ENCODE measurements around the gene ANKLE1. TPM values are rescaled to one million over a fixed set of nuclear protein-coding genes. Genes with fewer than 3 reads are reported as not detected.

Gene ANKLE1, protein sequence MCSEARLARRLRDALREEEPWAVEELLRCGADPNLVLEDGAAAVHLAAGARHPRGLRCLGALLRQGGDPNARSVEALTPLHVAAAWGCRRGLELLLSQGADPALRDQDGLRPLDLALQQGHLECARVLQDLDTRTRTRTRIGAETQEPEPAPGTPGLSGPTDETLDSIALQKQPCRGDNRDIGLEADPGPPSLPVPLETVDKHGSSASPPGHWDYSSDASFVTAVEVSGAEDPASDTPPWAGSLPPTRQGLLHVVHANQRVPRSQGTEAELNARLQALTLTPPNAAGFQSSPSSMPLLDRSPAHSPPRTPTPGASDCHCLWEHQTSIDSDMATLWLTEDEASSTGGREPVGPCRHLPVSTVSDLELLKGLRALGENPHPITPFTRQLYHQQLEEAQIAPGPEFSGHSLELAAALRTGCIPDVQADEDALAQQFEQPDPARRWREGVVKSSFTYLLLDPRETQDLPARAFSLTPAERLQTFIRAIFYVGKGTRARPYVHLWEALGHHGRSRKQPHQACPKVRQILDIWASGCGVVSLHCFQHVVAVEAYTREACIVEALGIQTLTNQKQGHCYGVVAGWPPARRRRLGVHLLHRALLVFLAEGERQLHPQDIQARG
- 0.08 and 1.4 TPM in 2 replicates for total RNA-seq (2014; rRNA removed; shearing (Covaris generic))

DNA sequence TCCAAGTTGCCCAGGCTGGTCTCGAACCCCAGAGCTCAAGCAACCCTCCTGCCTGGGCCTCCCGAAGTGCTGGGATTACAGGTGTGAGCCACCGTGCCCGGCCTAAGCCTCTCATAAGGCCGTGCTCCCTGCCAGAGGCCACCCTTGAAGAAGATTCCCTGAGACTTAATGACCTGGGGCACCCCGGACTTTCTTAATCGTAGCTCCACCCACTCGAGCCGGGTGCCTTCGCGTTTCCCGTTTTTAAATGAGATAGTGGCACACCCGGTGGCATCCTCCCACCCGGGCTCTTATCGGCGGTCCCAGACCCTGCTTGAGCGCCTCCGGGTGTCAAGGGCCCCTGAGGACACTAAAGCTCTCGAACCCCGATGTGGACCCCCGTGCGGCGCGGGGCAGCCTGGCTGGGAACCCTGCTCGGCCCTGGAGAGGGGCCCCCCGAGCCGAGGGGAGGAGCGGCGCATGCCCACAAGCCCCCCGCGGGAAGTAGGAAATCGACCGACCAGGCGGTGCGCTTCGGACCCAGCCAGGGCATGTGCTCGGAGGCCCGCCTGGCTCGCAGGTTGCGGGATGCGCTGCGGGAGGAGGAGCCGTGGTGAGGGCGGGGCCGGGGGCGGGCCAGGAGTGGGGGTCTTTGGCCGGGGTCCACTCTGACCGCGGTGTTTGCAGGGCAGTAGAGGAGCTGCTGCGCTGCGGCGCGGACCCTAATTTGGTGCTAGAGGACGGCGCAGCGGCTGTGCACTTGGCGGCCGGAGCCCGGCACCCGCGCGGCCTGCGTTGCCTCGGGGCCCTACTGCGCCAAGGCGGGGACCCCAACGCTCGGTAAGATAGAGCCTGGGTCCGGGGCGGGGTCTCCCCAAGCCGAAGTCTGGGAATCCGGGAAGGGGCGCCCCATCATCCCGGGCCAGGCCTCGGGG, at the start of gene ANKLE1:
Gene ANKLE1, plus strand, starts transcription at position 511 of the 914 bp plus-strand sequence. Its CDS starts 20 bp downstream, at position 531.
- DNase-seq (ENCODE audit: low spot score) = no peak

DNA sequence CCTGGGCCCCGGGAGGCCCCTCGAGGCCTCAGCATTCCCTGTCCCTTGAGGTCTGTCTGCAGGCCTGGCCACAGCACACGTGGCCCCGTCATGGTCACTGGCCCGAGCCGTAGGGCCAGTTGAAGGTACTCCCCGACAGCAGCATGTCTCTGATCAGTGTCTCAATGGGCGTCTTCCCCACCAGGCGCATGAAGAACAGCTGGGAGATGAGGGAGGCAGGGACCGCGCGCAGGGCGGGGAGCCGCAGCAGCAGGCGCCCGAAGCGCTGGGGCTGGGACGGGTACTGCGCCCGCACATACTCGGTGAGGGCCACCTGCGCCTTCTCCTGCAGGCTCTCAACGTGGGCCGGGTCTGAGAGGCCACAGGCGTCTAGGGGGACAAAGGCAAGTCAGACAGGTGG, 49.4 kb upstream of the ANKLE1 start:
- no peak for DNase-seq (ENCODE audit: low spot score)

DNA sequence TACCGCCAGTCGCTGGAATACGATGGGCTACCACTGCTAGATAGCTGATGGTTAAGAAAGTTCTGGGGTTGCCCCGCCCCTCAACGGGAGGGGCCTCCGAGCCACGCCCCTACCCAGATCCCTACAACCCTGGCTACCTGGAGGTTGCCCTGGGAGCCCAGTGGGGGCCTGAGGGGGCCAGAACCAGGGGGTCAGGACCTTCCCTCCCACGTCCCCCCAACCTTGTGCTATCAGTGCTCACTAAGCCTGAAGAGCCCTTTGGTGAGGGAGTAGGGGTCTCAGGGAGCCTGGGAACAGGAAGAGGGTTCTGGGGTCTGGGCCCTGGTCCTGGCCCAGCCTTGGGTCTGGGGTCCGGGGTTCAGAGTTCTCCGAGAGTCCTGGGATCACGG, 46.8 kb upstream of the ANKLE1 start:
- peak; percentile 71 for DNase-seq (ENCODE audit: low spot score)

DNA sequence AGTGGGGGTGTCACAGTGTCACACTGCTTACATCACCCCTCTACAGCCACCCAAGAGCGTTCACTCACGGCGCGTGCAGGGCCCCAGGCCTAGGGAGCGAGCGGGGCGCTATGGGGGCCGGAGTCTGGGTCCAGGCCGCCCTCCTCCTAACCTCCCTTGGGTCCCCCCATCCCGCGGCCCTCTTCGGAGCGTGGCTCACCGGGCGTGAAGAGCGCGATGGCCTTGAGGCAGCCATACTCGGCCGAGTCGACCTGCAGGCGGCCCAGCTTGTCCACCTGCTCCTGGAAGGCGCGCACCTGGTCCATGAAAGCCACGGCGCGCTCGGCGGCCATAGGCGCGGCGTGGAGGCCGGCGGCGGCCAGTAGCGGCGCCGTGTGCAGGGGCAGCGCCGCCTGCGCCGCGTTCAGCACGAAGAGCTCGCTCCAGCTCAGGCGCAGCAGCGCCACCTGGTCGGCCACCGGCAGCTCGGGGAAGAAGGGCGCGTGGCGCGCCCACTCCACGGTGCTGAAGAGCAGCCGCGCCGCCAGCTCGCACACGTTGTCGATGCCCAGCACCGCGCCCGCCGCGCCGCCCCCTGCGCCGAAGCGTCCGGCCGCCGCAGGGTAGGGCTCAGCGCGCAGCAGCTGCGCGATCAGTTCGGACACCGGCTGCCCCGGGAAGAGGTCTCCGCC, 46.3 kb upstream of the ANKLE1 start:
- DNase-seq (ENCODE audit: low spot score) = peak; percentile 63

DNA sequence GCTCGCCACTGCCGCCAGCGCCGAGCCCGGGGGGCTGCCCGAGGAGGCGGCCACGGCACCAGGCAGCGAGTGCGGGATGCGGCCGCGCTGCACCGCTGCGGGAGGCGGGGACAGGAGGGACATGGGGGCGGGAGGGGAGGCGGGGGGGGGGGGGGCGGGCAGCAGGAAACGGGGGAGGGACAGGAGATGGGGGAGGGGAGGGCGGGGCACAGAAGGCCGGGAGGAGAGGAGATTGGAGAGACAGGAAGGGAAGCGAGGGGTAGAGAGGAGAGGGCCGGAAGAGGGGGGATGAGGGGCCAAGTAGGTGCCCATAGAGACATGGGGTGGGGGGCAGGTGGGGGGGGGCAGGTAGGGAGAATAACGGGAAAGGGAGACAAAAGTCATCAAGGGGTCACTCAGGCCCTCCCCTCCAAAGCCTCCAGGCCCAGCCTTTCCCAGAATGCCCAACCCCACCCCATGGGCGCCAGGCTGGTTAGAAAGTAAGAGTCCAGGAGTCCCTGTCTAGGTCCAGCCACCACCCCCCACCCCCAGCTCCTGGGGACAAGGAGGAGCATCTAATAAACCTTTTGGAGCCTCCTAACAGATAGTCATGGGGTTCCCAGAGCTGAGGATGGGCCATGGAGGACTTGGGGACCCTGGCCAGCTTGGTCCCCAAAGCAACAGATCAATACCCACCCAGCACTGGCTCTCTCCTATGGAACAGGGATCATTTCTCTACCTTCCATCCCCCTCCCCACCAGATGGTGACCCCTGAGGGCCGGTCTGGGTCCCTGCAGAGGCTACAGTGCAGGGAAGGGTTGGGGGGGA, 45.5 kb upstream of the ANKLE1 start:
- peak; percentile 57 for DNase-seq (ENCODE audit: low spot score)

DNA sequence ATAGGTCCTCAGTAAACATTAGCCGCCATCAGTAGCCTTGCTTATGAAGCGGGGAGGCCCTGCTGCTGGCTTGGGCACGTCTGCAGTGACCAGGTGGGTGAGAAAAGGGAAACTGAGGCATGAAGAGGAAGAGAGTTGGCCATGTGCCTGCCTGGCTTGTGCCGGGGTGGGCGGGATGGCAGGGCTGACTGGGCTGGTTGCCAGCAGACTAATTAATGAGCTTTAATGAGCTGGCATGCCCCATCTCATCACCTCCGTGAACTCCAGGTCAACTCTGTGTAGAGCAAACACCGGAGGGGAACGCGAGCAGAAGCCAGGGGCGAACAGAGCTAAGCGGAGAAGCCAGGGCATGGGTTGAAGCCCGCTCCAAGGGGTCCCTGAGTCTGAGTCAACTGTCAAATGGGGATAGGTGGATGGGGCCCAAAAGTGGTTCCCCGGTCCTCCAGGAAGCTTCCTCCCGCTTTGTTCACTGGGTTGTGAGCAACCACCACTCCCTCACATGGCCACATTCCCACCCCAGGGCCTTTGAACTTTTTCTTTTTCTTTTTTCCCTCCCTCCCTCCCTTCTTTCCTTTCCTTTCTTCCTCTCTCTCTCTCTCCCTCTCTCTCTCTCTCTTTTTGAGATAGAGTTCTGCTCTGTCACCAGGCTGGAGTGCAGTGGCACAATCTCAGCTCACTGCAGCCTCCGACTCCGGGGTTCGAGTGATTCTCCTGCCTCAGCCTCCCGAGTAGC, 44.7 kb upstream of the ANKLE1 start:
- no peak for DNase-seq (ENCODE audit: low spot score)

DNA sequence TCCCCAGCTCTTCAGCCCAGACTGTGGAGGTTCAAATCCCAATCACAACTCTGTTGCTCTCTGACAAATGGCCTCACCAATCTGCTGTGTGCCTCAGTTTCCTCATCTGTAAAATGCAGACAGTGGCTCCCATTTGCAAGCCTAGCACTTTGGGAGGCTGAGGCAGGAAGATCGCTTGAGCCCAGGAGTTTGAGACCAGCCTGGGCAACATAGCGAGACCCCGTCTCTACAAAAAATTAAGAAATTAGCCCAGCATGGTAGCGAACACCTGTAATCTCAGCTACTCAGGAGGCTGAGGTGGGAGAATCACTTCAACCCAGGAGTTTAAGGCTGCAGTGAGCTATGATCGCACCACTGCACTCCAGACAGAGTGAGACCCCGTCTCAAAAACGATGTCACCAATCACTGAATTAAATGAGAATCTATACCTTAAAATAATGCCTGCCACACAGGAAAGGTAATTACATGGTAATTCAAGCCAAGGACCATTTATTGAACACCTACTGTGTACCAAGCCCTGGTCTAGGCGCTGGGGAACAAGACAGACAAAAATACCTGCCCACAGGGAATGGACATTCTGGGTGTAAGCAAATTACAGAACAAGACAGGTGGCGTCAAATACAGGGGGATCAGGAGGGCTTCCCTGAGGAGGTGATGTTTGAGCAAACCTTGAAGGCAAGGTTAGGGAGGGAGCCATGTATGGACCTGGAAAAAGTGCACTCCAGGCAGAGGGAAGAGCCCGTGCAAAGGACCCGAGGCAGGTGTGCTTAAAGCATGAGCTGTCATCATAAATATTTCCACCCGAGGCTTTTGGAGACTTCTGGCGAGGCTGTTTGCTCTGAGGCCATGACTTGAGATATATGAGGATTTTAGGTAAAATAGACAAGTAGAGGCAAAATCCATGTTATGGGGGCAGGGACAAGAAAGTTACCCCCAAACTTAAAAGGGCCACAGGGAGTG, 43.7 kb upstream of the ANKLE1 start:
- no peak for DNase-seq (ENCODE audit: low spot score)

DNA sequence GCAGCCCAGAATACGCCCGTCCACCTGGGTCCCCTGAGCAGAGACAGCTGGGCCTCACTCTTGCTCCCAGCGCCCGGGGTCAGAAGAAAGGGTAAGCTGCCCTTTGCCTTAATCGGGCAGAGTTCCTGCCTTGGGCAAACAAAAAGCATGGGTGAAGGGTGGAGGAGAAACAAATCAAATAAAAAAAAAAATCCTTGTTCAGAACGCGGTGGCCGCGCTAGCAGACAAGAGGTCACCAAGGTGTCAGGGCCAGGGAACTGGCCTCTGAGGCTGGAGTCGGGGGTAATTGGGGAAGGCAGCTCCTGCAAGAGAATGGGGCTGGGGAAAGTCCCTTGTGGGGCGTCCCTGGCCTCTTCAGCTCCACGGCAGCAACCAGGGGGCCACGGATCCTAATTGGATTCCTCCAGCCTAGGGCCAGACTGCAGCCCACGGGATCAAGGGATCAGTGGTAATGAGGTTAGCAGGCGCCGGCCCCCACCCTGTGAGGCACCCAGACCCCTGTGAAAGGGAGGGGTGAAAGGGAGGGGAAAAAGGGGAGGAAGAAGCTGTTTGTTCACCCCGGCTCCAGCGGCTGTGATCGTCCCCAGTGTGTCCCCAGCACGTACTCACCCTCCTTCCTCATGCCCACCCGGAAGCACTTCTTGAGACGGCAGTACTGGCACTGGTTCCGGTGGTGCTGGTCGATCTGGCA, 41.5 kb upstream of the ANKLE1 start:
- peak; percentile 68 for DNase-seq (ENCODE audit: low spot score)

DNA sequence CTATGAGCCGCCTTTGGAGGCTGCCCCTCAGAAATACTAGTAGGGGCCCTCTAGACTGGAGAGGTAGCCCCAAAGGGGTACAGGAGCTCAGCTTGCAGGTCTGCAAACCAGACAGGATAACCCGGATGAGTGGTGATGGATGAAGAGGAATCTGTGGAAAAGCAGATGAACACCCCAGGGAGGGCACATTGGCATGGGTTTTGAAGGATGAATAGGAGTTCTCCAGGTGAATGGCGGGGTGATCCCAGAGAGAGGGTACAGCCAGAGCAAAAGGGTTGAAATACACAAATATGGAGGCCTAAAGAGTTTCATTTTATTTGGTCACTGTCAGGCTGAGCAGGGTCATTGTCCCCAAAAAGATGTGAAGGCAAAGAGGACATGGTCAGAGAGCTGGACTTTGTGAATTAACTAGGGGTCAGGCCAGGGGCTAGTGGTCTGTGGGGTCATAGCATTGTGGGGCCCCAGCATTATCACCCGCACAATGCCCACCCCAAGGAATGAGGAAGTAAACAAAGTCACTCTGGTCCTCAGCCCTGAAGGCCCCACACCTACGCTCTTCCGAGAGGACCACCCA, 40.8 kb upstream of the ANKLE1 start:
- DNase-seq (ENCODE audit: low spot score) = no peak

DNA sequence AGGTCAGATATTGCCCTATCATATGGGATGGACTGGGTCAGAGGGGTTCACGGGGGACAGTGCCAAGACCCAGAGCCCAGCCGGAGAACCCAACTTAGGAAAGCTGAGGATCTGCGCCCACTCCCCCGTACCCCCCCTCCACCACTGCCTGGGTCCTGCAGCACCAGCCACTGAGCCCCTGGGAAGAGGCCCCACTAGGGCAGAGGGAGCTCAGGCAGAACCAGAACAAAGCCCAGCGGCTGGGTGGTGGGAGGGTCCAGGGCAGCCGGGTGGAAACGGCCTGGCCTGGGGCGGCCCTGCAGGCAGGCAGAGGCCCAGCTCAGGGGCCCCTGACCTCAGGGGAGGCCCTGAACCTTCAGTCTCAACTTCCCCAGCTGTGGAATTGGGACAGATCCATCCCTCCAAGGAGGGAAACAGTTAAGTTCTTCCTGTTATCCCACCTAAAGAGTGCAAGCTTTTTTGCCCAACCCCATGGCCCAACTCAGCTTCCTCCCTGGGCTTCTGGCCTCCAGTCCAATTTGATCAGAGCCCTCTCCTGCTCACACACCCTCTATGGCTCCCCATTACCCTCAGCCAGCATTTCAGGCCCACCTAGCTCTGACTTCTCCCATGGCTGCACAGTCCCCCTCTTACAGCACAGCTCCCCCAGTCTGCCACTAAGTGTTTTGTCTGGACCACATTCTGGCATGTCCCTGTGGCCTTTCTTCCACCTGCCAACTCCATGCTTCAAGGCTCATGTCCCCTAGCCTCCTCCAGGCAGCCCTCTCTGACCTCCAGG, 39.1 kb upstream of the ANKLE1 start:
- DNase-seq (ENCODE audit: low spot score) = no peak

DNA sequence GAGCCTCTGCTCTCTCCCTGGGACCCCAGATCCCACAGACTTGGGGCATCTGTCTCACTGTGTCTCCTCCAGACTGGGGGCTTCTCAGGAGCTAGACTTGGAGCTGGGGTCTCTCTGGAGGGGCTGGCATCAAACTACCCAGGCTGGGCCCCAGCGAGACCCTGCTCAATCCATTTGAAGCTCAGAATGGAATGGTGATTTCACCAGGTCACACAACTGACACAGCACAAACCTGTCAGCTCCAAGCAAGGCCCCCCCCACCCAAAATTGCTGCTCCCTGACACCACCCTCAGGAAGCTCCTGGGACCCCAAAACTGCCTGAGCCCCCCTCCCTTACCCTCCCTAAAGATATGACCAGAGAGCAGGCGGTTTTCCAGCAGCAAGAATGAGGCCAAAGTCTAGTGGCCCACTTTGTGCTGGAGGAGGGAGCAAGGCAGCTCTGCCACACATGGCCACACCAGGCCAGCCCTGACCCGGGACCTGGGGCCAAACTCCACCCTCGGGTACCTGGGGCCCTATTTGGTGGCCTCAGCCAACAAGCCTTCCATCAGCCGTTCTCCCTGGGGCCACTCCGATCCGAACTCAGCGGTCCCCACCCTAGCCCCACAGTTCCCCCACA, 38.4 kb upstream of the ANKLE1 start:
- no peak for DNase-seq (ENCODE audit: low spot score)

DNA sequence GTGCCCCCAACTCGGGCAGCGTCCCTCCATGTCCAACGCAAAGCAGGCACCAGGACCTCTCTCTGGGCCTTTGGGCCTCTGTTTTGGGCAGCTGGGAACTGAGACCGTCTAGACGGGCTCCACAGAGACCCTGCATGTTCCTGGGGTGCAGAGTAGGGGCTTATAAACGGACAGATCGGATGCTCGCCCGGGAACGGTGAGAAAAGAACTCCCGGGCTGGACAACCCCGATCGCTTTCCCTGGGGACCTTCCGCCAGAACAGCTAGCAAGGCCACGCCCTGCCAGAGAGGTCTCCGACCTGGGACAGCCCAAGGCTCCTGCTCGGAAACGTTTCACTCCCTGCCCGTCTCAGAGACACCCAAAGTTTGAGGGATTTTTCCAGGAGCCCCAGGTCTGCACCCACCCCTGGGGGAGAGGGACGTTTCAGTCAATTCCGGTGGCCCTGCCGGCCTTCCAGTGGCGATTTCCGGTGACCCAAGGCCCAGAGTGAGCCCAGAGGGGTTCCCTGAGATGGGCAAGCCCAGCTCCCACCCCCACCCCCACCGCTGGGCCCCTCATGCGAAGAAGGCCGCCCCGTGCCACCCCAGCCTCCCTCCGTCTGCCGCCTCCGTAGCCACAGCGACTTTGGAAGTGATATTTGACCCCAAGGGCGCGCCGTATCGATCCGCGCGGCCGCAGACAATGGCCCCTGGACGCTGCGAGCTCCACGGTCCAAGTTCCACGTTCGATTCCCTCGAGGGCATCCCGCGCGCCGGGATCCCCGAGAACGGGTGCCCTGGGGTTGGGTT, 37.7 kb upstream of the ANKLE1 start:
- peak; percentile 47 for DNase-seq (ENCODE audit: low spot score)

DNA sequence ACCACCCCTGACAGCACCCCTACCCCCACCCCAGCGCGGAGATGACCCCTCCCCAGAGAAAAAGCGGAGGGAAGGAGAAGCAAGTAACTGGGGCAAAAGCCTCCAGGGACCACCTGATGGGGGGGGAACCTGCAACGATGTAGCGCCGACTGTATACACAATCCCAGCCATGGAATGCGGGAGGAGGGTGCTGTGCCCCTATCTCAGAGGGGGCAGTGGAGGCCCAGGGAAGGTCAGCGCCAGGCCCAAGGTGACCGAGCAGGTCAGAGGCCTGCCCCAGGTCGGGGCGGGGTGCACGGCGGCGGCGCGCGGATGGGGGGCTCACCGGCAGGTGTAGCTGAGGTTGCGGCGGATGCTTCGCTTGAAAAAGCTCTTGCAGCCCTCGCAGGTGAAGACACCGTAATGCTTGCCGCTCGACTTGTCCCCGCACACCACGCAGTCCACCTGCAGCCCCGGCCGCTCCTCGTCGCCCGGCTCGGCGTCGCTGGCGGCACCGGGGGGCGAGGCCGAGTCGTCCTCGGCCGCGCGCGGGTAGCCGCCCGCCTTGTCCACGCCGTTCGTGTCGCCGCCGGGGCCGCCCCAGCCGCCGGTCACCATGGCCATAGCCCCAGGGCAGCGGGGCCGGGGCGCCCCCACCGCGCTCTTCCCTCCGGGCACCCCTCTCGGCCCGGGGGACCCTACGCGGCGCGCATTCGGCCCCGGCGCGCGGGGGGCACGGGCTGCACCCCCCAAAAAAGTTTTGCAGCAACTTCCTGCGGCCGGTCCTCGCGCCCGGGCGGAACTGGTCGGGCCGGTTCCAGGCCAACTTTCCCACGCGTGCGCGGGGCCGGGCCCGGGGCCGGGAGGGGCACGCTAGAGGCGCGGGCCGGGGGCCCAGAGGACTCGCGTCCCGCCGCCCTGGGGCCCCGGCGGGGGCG, 36.8 kb upstream of the ANKLE1 start:
- no peak for DNase-seq (ENCODE audit: low spot score)

DNA sequence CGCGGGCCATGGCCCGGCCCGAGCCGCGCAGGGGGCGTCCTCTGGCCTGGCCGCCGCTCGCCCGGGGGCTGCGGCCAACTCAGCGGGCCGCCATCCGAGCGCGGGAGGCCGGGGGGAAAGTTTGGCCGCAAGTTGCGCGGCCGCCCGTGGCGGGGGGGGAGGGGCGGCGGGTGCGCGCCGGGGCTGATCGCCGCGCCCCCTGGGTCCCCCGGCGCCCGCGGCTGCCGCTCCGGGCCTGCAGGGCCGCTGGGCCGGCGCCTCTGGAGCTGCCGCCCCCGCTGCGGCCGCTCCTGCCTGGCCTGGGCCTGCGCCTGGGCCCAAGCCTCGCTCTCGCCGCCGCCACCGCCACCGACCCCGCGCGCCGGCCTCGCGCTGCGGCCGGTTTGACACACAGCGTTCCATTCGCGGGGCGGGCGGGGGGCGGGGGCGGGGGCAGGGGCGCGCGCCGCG, 36.1 kb upstream of the ANKLE1 start, which contains the start of gene NR2F6:
Gene NR2F6, minus strand, starts transcription at position 385 of the 450 bp plus-strand sequence. CDS start 699 bp downstream, outside the sequence.
- no peak for DNase-seq (ENCODE audit: low spot score)
